Lung (tissue), 12 donors: ENCODE measurements around the gene FAM107A. TPM values are rescaled to one million over a fixed set of nuclear protein-coding genes. Genes with fewer than 3 reads are reported as not detected.
"Not testable (repeated sequence)": the region's sequence is repeated elsewhere in the genome, so short reads cannot be mapped to it uniquely, and the experiment has no call there.

ENCODE experiments used
- ATAC-seq: fragments of 200-7000 bp; cut with Tn5 transposase; one replicate; pipeline ENCODE4 v1.9.1; 2020; ENCODE audit warnings: moderate number of reproducible peaks; ENCODE audit not compliant: insufficient read depth, low FRiP score
- DNase-seq, 3 donors: peaks; one replicate each; pipeline ENCODE4 v3.0.0-alpha.2; 2013 to 2017
- H3K27ac ChIP-seq, 2 donors: one replicate each; pipeline ENCODE4 v1.5.1; 2013; ENCODE audit warnings: mild to moderate bottlenecking in 2 of 2, moderate library complexity in 2 of 2, control low read depth in 1 of 2, inconsistent platforms in 1 of 2, low read depth in 1 of 2, low read length in 1 of 2
- H3K27me3 ChIP-seq, 3 donors: one replicate each; pipeline ENCODE4 v1.5.1; 2013; ENCODE audit warnings: low read length in 2 of 3; ENCODE audit not compliant: control insufficient read depth in 3 of 3, insufficient read depth in 3 of 3
- H3K36me3 ChIP-seq, 4 donors: one replicate each; pipeline ENCODE4 v1.5.1; 2013; ENCODE audit warnings: low read length in 4 of 4, mild to moderate bottlenecking in 1 of 4, moderate library complexity in 1 of 4; ENCODE audit not compliant: control insufficient read depth in 4 of 4, insufficient read depth in 4 of 4
- H3K4me1 ChIP-seq, 5 donors: one replicate each; pipeline ENCODE4 v1.5.1; 2013; ENCODE audit warnings: low read length in 5 of 5, mild to moderate bottlenecking in 2 of 5, moderate library complexity in 1 of 5; ENCODE audit not compliant: control insufficient read depth in 5 of 5, insufficient read depth in 5 of 5
- H3K4me3 ChIP-seq: one replicate; pipeline ENCODE4 v1.5.1; 2013; ENCODE audit warnings: mild to moderate bottlenecking, control low read depth, moderate library complexity
- H3K9ac ChIP-seq, 2 donors: one replicate each; pipeline ENCODE4 v1.5.1; 2013; ENCODE audit warnings: low read length in 2 of 2, control low read depth in 1 of 2; ENCODE audit not compliant: insufficient read depth in 1 of 2
- H3K9me3 ChIP-seq, 4 donors: one replicate each; pipeline ENCODE4 v1.5.1; 2013; ENCODE audit warnings: low read length in 3 of 4, mild to moderate bottlenecking in 1 of 4, moderate library complexity in 1 of 4; ENCODE audit not compliant: control insufficient read depth in 4 of 4, insufficient read depth in 3 of 4
- WGBS, 2 donors: extraction: QIAGEN DNeasy Blood & Tissue Kit; methylation state at CpG; one replicate each; pipeline ENCODE4 v1.1.7; 2013; 5-methylcytosine and 5-hydroxymethylcytosine counted together
- polyA plus RNA-seq, 2 donors: library from polyadenylated mRNA; stranded (reverse); fragments of 200-250 nt; gene quantifications; one replicate each; pipeline ENCODE4 v1.2.1, GENCODE V29; 2013
- total RNA-seq, 2 donors: library from RNA; depleted of rRNA in 1 of 2; stranded (reverse); fragments of >200 nt in 1 of 2; gene quantifications; one replicate each; pipeline ENCODE4 v1.2.1, GENCODE V29; 2014 to 2021
- TF ChIP-seq, protein P1 (sequence below): IDR thresholded peaks from 2 replicates; pipeline ENCODE4 v1.5.1; 2012; ENCODE audit warnings: mild to moderate bottlenecking; ENCODE audit errors: control extremely low read depth, extremely low read depth
- donor health status: control.
- donor health status: control.
- donor health status: Bipolar disorder and iron deficiency.
- donor health status: healthy.
- donor health status: DM: yes; HTN: yes; CAD: no.

Gene FAM107A
- total and polyA plus RNA-seq, 4 donors: 4.2 to 83.6 (median 34.7) TPM

GRCh38 chr3:58528629-58529028 lies 48.6 kb downstream of the FAM107A start:
- 18 to 27% methylated on average over 6 of the region's 6 CpGs for WGBS, 2 donors

GRCh38 chr3:58527440-58527839 lies 49.8 kb downstream of the FAM107A start:
- WGBS, 2 donors: 91 to 95% methylated on average over 3 of the region's 3 CpGs
- not testable (repeated sequence) for H3K4me3 ChIP-seq, H3K4me1 ChIP-seq, H3K9me3 ChIP-seq, H3K27ac ChIP-seq, H3K9ac ChIP-seq, DNase-seq, H3K27me3 ChIP-seq, ATAC-seq
- peaks cover 2 to 29% (median 17%) of the 10 kb centered on the region in 4 donors for H3K36me3 ChIP-seq

More at GRCh38 chr3:58528629-58529028, 48.6 kb downstream of the FAM107A start:
- Histone ChIP-seq H3K9me3 (no peaks in the 10 kb centered on the region), H3K4me3 (no peak overlapping the region), H3K9ac (no peak overlapping the region), H3K36me3 (peaks cover 5 to 37% (median 14%) of the 10 kb centered on the region in 4 donors), H3K27me3 (no peaks in the 10 kb centered on the region), H3K4me1 (peaks cover 0 to 9% (median 0%) of the 10 kb centered on the region in 5 donors), H3K27ac (no peak overlapping the region)
- peak in 2 of 3 donors; percentile 34 to 63 for DNase-seq
- no peak for ATAC-seq
- TF ChIP-seq, protein P1, sequence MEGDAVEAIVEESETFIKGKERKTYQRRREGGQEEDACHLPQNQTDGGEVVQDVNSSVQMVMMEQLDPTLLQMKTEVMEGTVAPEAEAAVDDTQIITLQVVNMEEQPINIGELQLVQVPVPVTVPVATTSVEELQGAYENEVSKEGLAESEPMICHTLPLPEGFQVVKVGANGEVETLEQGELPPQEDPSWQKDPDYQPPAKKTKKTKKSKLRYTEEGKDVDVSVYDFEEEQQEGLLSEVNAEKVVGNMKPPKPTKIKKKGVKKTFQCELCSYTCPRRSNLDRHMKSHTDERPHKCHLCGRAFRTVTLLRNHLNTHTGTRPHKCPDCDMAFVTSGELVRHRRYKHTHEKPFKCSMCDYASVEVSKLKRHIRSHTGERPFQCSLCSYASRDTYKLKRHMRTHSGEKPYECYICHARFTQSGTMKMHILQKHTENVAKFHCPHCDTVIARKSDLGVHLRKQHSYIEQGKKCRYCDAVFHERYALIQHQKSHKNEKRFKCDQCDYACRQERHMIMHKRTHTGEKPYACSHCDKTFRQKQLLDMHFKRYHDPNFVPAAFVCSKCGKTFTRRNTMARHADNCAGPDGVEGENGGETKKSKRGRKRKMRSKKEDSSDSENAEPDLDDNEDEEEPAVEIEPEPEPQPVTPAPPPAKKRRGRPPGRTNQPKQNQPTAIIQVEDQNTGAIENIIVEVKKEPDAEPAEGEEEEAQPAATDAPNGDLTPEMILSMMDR: no peak

DNA sequence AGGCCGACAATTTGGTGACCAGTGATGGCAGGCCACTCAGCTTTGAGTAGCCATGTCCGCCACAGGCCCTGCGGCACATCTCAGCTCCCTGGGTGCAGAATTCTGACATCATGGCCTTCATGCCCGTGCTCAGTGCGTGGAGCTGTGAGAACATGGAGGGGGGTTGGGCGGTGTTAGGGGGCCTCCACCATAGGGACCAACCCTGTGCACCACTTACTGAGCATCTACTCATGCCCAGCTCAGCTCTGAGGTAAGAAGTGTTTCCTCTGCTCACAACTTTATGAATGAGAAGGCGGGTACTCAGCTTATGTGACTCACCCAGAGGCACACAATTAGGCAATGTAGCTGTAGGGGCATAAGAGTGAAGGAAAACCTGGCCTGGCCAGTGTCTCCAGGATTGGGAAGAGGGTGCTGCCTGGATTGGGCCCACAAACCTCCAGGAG lies 50.7 kb downstream of the FAM107A start:
- Histone ChIP-seq H3K9me3 (no peaks in the 10 kb centered on the region), H3K27me3 (no peaks in the 10 kb centered on the region), H3K27ac (no peak overlapping the region), H3K4me3 (no peak overlapping the region), H3K36me3 (peaks cover 2 to 28% (median 18%) of the 10 kb centered on the region in 4 donors), H3K9ac (no peak overlapping the region), H3K4me1 (peaks cover 0 to 7% (median 0%) of the 10 kb centered on the region in 5 donors)
- TF ChIP-seq, protein P1: no peak
- ATAC-seq (peak; percentile 83), DNase-seq (no peak)
- 75 to 80% methylated on average over 7 of the region's 7 CpGs for WGBS, 2 donors

GRCh38 chr3:58524326-58524888 lies 52.8 kb downstream of the FAM107A start:
- H3K9ac ChIP-seq: no peak overlapping the region
- TF ChIP-seq, protein P1: no peak
- no peak overlapping the region for H3K4me3 ChIP-seq
- 90 to 91% methylated on average over 11 of the region's 11 CpGs for WGBS, 2 donors
- H3K4me1 ChIP-seq: peaks cover 0 to 9% (median 0%) of the 10 kb centered on the region in 5 donors
- no peaks in the 10 kb centered on the region for H3K9me3 ChIP-seq
- ATAC-seq (no peak), DNase-seq (no peak)
- H3K27ac ChIP-seq: no peak overlapping the region
- no peaks in the 10 kb centered on the region for H3K27me3 ChIP-seq
- H3K36me3 ChIP-seq: peaks cover 0 to 23% (median 19%) of the 10 kb centered on the region in 4 donors
